DOHH2 (cell line): ENCODE data around the gene BLID.

Experiments used
- EZH2phosphoT487 ChIP-seq: fragments of 200-600 bp; sonication (generic); IDR thresholded peaks from 2 replicates; pipeline ENCODE4 v1.6.1; 2017; ENCODE audit warnings: borderline replicate concordance, mild to moderate bottlenecking, antibody characterized with exemption, low read length, moderate library complexity, mixed read lengths
- TF ChIP-seq, protein P1 (sequence below): fragments of 200-600 bp; sonication (generic); IDR thresholded peaks from one replicate; pipeline ENCODE4 v1.5.1; 2014; ENCODE audit warnings: antibody characterized with exemption, mild to moderate bottlenecking, low read depth, low read length; ENCODE audit not compliant: poor library complexity, severe bottlenecking

DNA sequence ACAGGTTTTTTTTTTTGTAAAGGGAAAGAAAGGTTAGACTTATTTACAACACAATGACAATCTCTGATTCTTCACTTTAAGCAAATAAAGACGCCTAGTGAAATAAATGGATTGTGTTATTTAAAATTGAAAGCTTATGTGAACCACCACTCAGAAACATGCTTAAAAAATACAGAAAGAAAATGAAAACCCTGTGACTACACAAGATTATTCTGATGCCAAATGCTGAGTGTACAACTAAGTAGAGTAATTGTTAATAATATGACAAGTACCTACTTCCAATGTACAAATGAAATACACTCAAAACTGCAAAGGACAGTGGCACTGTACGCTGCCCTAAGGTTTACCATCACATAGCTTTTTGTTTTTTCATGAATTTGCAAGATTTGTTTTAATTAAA, 1.0 kb downstream of the BLID start:
- TF ChIP-seq, protein P1, sequence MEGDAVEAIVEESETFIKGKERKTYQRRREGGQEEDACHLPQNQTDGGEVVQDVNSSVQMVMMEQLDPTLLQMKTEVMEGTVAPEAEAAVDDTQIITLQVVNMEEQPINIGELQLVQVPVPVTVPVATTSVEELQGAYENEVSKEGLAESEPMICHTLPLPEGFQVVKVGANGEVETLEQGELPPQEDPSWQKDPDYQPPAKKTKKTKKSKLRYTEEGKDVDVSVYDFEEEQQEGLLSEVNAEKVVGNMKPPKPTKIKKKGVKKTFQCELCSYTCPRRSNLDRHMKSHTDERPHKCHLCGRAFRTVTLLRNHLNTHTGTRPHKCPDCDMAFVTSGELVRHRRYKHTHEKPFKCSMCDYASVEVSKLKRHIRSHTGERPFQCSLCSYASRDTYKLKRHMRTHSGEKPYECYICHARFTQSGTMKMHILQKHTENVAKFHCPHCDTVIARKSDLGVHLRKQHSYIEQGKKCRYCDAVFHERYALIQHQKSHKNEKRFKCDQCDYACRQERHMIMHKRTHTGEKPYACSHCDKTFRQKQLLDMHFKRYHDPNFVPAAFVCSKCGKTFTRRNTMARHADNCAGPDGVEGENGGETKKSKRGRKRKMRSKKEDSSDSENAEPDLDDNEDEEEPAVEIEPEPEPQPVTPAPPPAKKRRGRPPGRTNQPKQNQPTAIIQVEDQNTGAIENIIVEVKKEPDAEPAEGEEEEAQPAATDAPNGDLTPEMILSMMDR, result no peak
- no peak for TF ChIP-seq EZH2phosphoT487
